H1 (cell line): Measurements from ENCODE around the gene DEFB112. TPM values are rescaled to one million over a fixed set of nuclear protein-coding genes. Genes with fewer than 3 reads are reported as not detected.

Experiments used
- CHD1 ChIP-seq: IDR thresholded peaks from 2 replicates; pipeline ENCODE4 v1.6.1; 2012; ENCODE audit warnings: low read depth, low read length, improper control_type of control experiment
- CHD7 ChIP-seq: fragments of 300-600 bp; sonication (generic); IDR thresholded peaks from 2 replicates; pipeline ENCODE4 v1.7.1; 2012; ENCODE audit warnings: low read length, moderate library complexity, mild to moderate bottlenecking, inconsistent platforms; ENCODE audit not compliant: insufficient replicate concordance
- MAFK ChIP-seq: IDR thresholded peaks from 2 replicates; pipeline ENCODE4 v1.6.1; 2012; ENCODE audit warnings: low read depth, mild to moderate bottlenecking, improper control_type of control experiment, low read length
- POLR2AphosphoS5 ChIP-seq: IDR thresholded peaks from 2 replicates; pipeline ENCODE4 v1.6.1; 2011; ENCODE audit warnings: low read depth, low read length
- SIX5 ChIP-seq: IDR thresholded peaks from 2 replicates; pipeline ENCODE4 v1.6.1; 2011; ENCODE audit warnings: mild to moderate bottlenecking, low read depth, low read length
- TBP ChIP-seq: IDR thresholded peaks from 2 replicates; pipeline ENCODE4 v1.6.1; 2011; ENCODE audit warnings: low read depth, low read length, improper control_type of control experiment
- polyA plus RNA-seq, 7 experiments: library from polyadenylated mRNA; depleted of rRNA in 3 of 7; stranded (reverse) in 5 of 7; unstranded in 2 of 7; fragments of >200 nt in 5 of 7; fragments of 200-250 nt in 2 of 7; gene quantifications; 1 replicate in 5 of 7; 2 replicates in 1 of 7; 4 replicates in 1 of 7; pipeline versions ENCODE4 v1.2.1 to v1.2.3, GENCODE V29; 2011 to 2013; ENCODE audit warnings: missing spikeins in 2 of 7, mixed read lengths in 2 of 7
- total RNA-seq: library from RNA; stranded (reverse); fragmentation: NEBNext Ultra II Directional; extraction: Animal tissue kit (Norgen Biotek cat#: 25700); gene quantifications from 2 replicates; pipeline ENCODE4 v1.2.1, GENCODE V29; 2021

The DEFB112 gene
- total and polyA plus RNA-seq, 2 of the 8 experiments (the other 6 are each of a cell fraction or from before 2014, with no cell fraction given) = not detected

- TF ChIP-seq CHD7 (no peak), MAFK (no peak), POLR2AphosphoS5 (no peak), CHD1 (no peak), SIX5 (no peak), TBP (no peak)
Observed at GRCh38 chr6:50093116-50093937, 43.6 kb upstream of the DEFB112 start (continued).
